ENCODE data around the gene KRTAP2-4. TPM values are rescaled to one million over a fixed set of nuclear protein-coding genes. Genes with fewer than 3 reads are reported as not detected.
"Not testable (repeated sequence)": the region's sequence is repeated elsewhere in the genome, so short reads cannot be mapped to it uniquely, and the experiment has no call there.

The KRTAP2-4 gene
- polyA plus RNA-seq, 1 donor (not counting 4 experiments of a cell fraction or from before 2014, with no cell fraction given), result not detected

DNA sequence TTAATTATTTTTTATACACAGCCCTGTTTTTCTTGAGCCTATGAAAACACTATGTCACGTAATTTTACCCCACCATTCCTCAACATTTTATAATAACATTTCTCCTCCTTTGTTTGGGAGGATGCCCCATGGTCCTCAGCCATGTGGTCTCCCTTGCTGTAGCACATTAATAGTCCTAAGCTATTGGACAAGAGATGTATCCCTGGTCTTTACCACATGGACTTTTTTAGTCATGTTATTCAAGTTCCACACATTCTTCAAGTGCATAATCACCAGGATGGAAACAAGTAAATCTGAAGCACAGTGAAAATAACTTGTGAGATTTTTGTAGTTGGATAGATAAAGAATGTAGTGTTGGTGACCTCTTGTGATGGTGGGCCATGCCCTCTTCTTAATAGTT, 3.7 kb downstream of the KRTAP2-4 start:
- Histone ChIP-seq H3K79me2 (ENCODE audit: control insufficient read depth, insufficient read depth, low read length) (no peaks in the 10 kb centered on the region), H3K36me3 (ENCODE audit: control insufficient read depth in 2 of 2, extremely low read depth in 1 of 2, insufficient read depth in 2 of 2, low read length in 2 of 2) (no peaks in the 10 kb centered on the region), H3K9me3 (ENCODE audit: control insufficient read depth, low read depth, low read length) (no peaks in the 10 kb centered on the region), H3K27ac (ENCODE audit: control insufficient read depth, insufficient read depth, low read length) (peak overlapping the region; percentile 3), H4K20me1 (ENCODE audit: control insufficient read depth, extremely low read depth, insufficient read depth, low read length) (no peaks in the 10 kb centered on the region), H3K9me1 (ENCODE audit: control insufficient read depth, extremely low read depth, insufficient read depth, low read length) (no peaks in the 10 kb centered on the region), H3K4me3 (ENCODE audit: control insufficient read depth in 2 of 3, extremely low read depth in 1 of 3, insufficient read depth in 2 of 3, low read depth in 1 of 3, low read length in 3 of 3) (no peak overlapping the region), H3K27me3 (ENCODE audit: control insufficient read depth, extremely low read depth, insufficient read depth, low read length) (no peaks in the 10 kb centered on the region), H3K4me2 (ENCODE audit: control insufficient read depth, extremely low read depth, insufficient read depth, low read depth, low read length) (no peak overlapping the region), H2AFZ (ENCODE audit: control insufficient read depth, low read length) (no peak overlapping the region), H3K4me1 (ENCODE audit: control insufficient read depth, extremely low read depth, insufficient read depth, low read length) (peaks cover 44% of the 10 kb centered on the region), H3K9ac (ENCODE audit: control insufficient read depth, extremely low read depth, insufficient read depth, low read length) (no peak overlapping the region)
- no peak for DNase-seq (ENCODE audit: low read depth, low spot score)
- FAIRE-seq, result peak; percentile 57
- no peak for TF ChIP-seq EZH2 (IDR thresholded peaks at IDR 0.05; ENCODE audit: low read length)
- no peak for TF ChIP-seq CTCF (optimal IDR thresholded peaks at IDR 0.05 in 1 of 3, IDR thresholded peaks at IDR 0.05 in 1 of 3, conservative IDR thresholded peaks at IDR 0.05 in 1 of 3; ENCODE audit: extremely low read depth in 1 of 3, insufficient read depth in 2 of 3, low read length in 3 of 3)
- dilution Hi-C loops (cut with MboI; ENCODE audit: extremely low pct_ligation_motif_present, low sequenced_read_pairs), result no loop called here

- Histone ChIP-seq H4K20me1 (ENCODE audit: control insufficient read depth, extremely low read depth, insufficient read depth, low read length) (no peaks in the 10 kb centered on the region), H3K27ac (ENCODE audit: control insufficient read depth, insufficient read depth, low read length) (peak within 1 kb of the TSS; percentile 51), H2AFZ (ENCODE audit: control insufficient read depth, low read length) (no peak within 1 kb of the TSS), H3K9me3 (ENCODE audit: control insufficient read depth, low read depth, low read length) (no peaks in the 10 kb centered on the region), H3K9ac (ENCODE audit: control insufficient read depth, extremely low read depth, insufficient read depth, low read length) (no peak within 1 kb of the TSS), H3K79me2 (ENCODE audit: control insufficient read depth, insufficient read depth, low read length) (no peaks in the 10 kb centered on the region), H3K4me2 (ENCODE audit: control insufficient read depth, extremely low read depth, insufficient read depth, low read depth, low read length) (peak within 1 kb of the TSS; percentile 29), H3K4me3 (ENCODE audit: control insufficient read depth in 2 of 3, extremely low read depth in 1 of 3, insufficient read depth in 2 of 3, low read depth in 1 of 3, low read length in 3 of 3) (no peak within 1 kb of the TSS), H3K4me1 (ENCODE audit: control insufficient read depth, extremely low read depth, insufficient read depth, low read length) (peaks cover 32% of the 10 kb centered on the region), H3K9me1 (ENCODE audit: control insufficient read depth, extremely low read depth, insufficient read depth, low read length) (no peaks in the 10 kb centered on the region), H3K36me3 (ENCODE audit: control insufficient read depth in 2 of 2, extremely low read depth in 1 of 2, insufficient read depth in 2 of 2, low read length in 2 of 2) (no peaks in the 10 kb centered on the region), H3K27me3 (ENCODE audit: control insufficient read depth, extremely low read depth, insufficient read depth, low read length) (no peaks in the 10 kb centered on the region)
- no peak for TF ChIP-seq EZH2 (IDR thresholded peaks at IDR 0.05; ENCODE audit: low read length)
- no peak for TF ChIP-seq CTCF (optimal IDR thresholded peaks at IDR 0.05 in 1 of 3, IDR thresholded peaks at IDR 0.05 in 1 of 3, conservative IDR thresholded peaks at IDR 0.05 in 1 of 3; ENCODE audit: extremely low read depth in 1 of 3, insufficient read depth in 2 of 3, low read length in 3 of 3)
- dilution Hi-C loops (cut with MboI; ENCODE audit: extremely low pct_ligation_motif_present, low sequenced_read_pairs), result no loop called here
- DNase-seq (ENCODE audit: low read depth, low spot score), result peak; percentile 94
- peak; percentile 98 for FAIRE-seq
Observed at GRCh38 chr17:41060052-41060604, 5.6 kb downstream of the KRTAP2-4 start, which contains the start of gene KRTAP2-3. Gene KRTAP2-3 (minus strand): TSS chr17:41060114. CDS start chr17:41060050, 64 bp downstream.

- H3K4me1 ChIP-seq (ENCODE audit: control insufficient read depth, extremely low read depth, insufficient read depth, low read length), result peaks cover 32% of the 10 kb centered on the region
- peak; percentile 43 for FAIRE-seq
- H3K27ac ChIP-seq (ENCODE audit: control insufficient read depth, insufficient read depth, low read length), result peak overlapping the region; percentile 51
- H3K9me3 ChIP-seq (ENCODE audit: control insufficient read depth, low read depth, low read length); H3K79me2 ChIP-seq (ENCODE audit: control insufficient read depth, insufficient read depth, low read length); H3K9ac ChIP-seq (ENCODE audit: control insufficient read depth, extremely low read depth, insufficient read depth, low read length); H3K4me2 ChIP-seq (ENCODE audit: control insufficient read depth, extremely low read depth, insufficient read depth, low read depth, low read length); DNase-seq (ENCODE audit: low read depth, low spot score); H2AFZ ChIP-seq (ENCODE audit: control insufficient read depth, low read length); H3K27me3 ChIP-seq (ENCODE audit: control insufficient read depth, extremely low read depth, insufficient read depth, low read length); H4K20me1 ChIP-seq (ENCODE audit: control insufficient read depth, extremely low read depth, insufficient read depth, low read length); H3K4me3 ChIP-seq (ENCODE audit: control insufficient read depth in 2 of 3, extremely low read depth in 1 of 3, insufficient read depth in 2 of 3, low read depth in 1 of 3, low read length in 3 of 3); H3K9me1 ChIP-seq (ENCODE audit: control insufficient read depth, extremely low read depth, insufficient read depth, low read length); H3K36me3 ChIP-seq (ENCODE audit: control insufficient read depth in 2 of 2, extremely low read depth in 1 of 2, insufficient read depth in 2 of 2, low read length in 2 of 2); dilution Hi-C loops (cut with MboI; ENCODE audit: extremely low pct_ligation_motif_present, low sequenced_read_pairs): not testable (repeated sequence)
Observed at GRCh38 chr17:41059276-41060051, 6.2 kb downstream of the KRTAP2-4 start.

All from keratinocyte (primary cell).